GM18505 (cell line): ENCODE data around the gene MYOF.
"Not testable (repeated sequence)": the region's sequence is repeated elsewhere in the genome, so short reads cannot be mapped to it uniquely, and the experiment has no call there.

ENCODE experiments used
- ATAC-seq: cut with Tn5 transposase; IDR thresholded peaks from one replicate; pipeline ENCODE4 v1.9.1; 2021; ENCODE audit not compliant: unreplicated experiment
- POLR2A ChIP-seq: IDR thresholded peaks from 4 replicates; pipeline ENCODE4 v1.6.1; 2011; ENCODE audit warnings: borderline replicate concordance; ENCODE audit not compliant: insufficient read depth, insufficient read length; ENCODE audit errors: extremely low read depth

Gene MYOF

GRCh38 chr10:93471110-93471651 lies 11.0 kb downstream of the MYOF start:
- TF ChIP-seq POLR2A = no peak
- ATAC-seq = no peak

GRCh38 chr10:93469454-93469853 lies 12.7 kb downstream of the MYOF start:
- no peak for TF ChIP-seq POLR2A
- no peak for ATAC-seq

- no peak for TF ChIP-seq POLR2A
- no peak for ATAC-seq
Observed at GRCh38 chr10:93468461-93469213, 13.5 kb downstream of the MYOF start.

- ATAC-seq = not testable (repeated sequence)
Observed at GRCh38 chr10:93467635-93468034, 14.5 kb downstream of the MYOF start.

- TF ChIP-seq POLR2A = no peak
- ATAC-seq = no peak
Observed at GRCh38 chr10:93465806-93466675, 16.1 kb downstream of the MYOF start.

GRCh38 chr10:93464776-93465388 lies 17.3 kb downstream of the MYOF start:
- no peak for ATAC-seq
- TF ChIP-seq POLR2A = no peak

GRCh38 chr10:93463723-93464476 lies 18.2 kb downstream of the MYOF start:
- no peak for TF ChIP-seq POLR2A
- ATAC-seq = no peak

GRCh38 chr10:93462881-93463280 lies 19.3 kb downstream of the MYOF start:
- ATAC-seq = no peak
- no peak for TF ChIP-seq POLR2A

- TF ChIP-seq POLR2A = no peak
- no peak for ATAC-seq
Observed at GRCh38 chr10:93462371-93462770, 19.8 kb downstream of the MYOF start.

- no peak for ATAC-seq
- no peak for TF ChIP-seq POLR2A
Observed at GRCh38 chr10:93461807-93462178, 20.3 kb downstream of the MYOF start.

- no peak for TF ChIP-seq POLR2A
- no peak for ATAC-seq
Observed at GRCh38 chr10:93461109-93461806, 20.9 kb downstream of the MYOF start.

- TF ChIP-seq POLR2A = no peak
- no peak for ATAC-seq
Observed at GRCh38 chr10:93459466-93459865, 22.7 kb downstream of the MYOF start.
